SU-DHL-6 (cell line): ENCODE measurements around the gene CEP41.

ENCODE experiments used
- H2AFZ ChIP-seq: fragments of 200-600 bp; sonication (generic); 2 replicates; pipeline ENCODE4 v1.6.1; 2014; ENCODE audit warnings: low read depth, mild to moderate bottlenecking, moderate library complexity, mixed read lengths, antibody characterized with exemption, low read length; ENCODE audit not compliant: severe bottlenecking
- H3F3A ChIP-seq: fragments of 200-600 bp; shearing (Covaris generic); 2 replicates; pipeline ENCODE4 v1.6.0; 2016; ENCODE audit warnings: antibody characterized with exemption, mild to moderate bottlenecking; ENCODE audit not compliant: insufficient read depth
- H3K27ac ChIP-seq: fragments of 200-600 bp; sonication (generic); 2 replicates; pipeline ENCODE4 v1.5.1; 2016; ENCODE audit warnings: low read depth, mild to moderate bottlenecking, low read length, moderate library complexity, mixed read lengths
- H3K27me3 ChIP-seq: fragments of 200-600 bp; sonication (generic), shearing (Covaris generic); 2 replicates; pipeline ENCODE4 v1.6.0; 2014; ENCODE audit warnings: mild to moderate bottlenecking, low read length
- H3K36me3 ChIP-seq: fragments of 200-600 bp; sonication (generic); 2 replicates; pipeline ENCODE4 v1.6.1; 2014; ENCODE audit warnings: mild to moderate bottlenecking, low read length, mixed read lengths
- H3K4me2 ChIP-seq: fragments of 300-600, 200-600 bp; shearing (Covaris generic), sonication (generic); 2 replicates; pipeline ENCODE4 v1.6.0; 2014; ENCODE audit warnings: low read length, low read depth, mild to moderate bottlenecking; ENCODE audit not compliant: poor library complexity, severe bottlenecking
- H3K4me3 ChIP-seq: fragments of 200-600 bp; sonication (generic); 2 replicates; pipeline ENCODE4 v1.5.1; 2014; ENCODE audit warnings: antibody characterized with exemption, low read length, mild to moderate bottlenecking, mixed read lengths; ENCODE audit not compliant: insufficient read depth, poor library complexity, severe bottlenecking
- H3K79me2 ChIP-seq: fragments of 200-600 bp; sonication (generic); 2 replicates; pipeline ENCODE4 v1.6.1; 2014; ENCODE audit warnings: mild to moderate bottlenecking, low read length, moderate library complexity; ENCODE audit not compliant: insufficient read depth
- H3K9ac ChIP-seq: fragments of 200-600 bp; sonication (generic); 2 replicates; pipeline ENCODE4 v1.7.0; 2014; ENCODE audit warnings: mild to moderate bottlenecking, low read length
- H3K9me2 ChIP-seq: fragments of 200-600 bp; sonication (generic); replicated peaks from 2 replicates; pipeline ENCODE4 v1.6.1; 2014; ENCODE audit warnings: low read length; ENCODE audit not compliant: insufficient read depth
- H3K9me3 ChIP-seq: fragments of 200-600 bp; sonication (generic); 2 replicates; pipeline ENCODE4 v1.6.1; 2014; ENCODE audit warnings: low read length, mixed read lengths; ENCODE audit not compliant: insufficient read depth
- H4K20me1 ChIP-seq: fragments of 200-600 bp; sonication (generic); 2 replicates; pipeline ENCODE4 v1.6.1; 2014; ENCODE audit warnings: low read depth, mild to moderate bottlenecking, antibody characterized with exemption, low read length, moderate library complexity, mixed read lengths
- EZH2phosphoT487 ChIP-seq: fragments of 200-600 bp; sonication (generic), shearing (Covaris generic); conservative IDR thresholded peaks from 2 replicates; pipeline ENCODE4 v1.6.1; 2018; ENCODE audit warnings: mild to moderate bottlenecking, antibody characterized with exemption, low read length, moderate library complexity, mixed read lengths
- TF ChIP-seq, protein P1 (sequence below): fragments of 200-600 bp; sonication (generic); IDR thresholded peaks from one replicate; pipeline ENCODE4 v1.5.1; 2017; ENCODE audit warnings: antibody characterized with exemption, mild to moderate bottlenecking, low read length, moderate library complexity; ENCODE audit not compliant: insufficient read depth, poor library complexity, severe bottlenecking

The CEP41 gene

DNA sequence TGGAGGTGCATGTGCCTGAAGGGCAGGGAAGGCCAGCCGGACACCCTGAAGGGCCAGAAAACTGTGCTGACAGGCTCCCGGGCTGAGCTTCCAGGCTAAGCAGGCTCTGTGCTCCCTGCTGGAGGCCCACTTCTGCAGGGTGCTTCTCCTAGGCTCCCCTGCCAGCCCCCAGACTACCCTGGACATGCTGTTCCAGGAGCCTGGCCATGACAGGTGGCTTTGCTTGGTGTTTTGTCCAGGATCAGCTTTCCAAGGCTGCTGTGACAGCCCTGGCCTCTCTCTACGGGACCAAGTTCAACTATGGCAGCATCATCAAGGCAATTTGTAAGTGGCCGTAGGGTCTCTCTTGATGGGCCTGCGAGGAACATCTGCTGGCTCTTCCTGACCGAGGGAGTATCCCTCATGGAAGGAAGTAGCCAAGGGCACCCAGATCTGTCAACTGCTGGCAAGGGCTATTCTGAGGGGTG lies 55.2 kb downstream of the CEP41 start:
- no peaks in the 10 kb centered on the region for H3F3A ChIP-seq
- H3K4me3 ChIP-seq, result no peak overlapping the region
- H3K9ac ChIP-seq, result no peak overlapping the region
- no peak overlapping the region for H3K4me2 ChIP-seq
- no peak overlapping the region for H3K27ac ChIP-seq
- no peak for TF ChIP-seq EZH2phosphoT487
- TF ChIP-seq, protein P1, sequence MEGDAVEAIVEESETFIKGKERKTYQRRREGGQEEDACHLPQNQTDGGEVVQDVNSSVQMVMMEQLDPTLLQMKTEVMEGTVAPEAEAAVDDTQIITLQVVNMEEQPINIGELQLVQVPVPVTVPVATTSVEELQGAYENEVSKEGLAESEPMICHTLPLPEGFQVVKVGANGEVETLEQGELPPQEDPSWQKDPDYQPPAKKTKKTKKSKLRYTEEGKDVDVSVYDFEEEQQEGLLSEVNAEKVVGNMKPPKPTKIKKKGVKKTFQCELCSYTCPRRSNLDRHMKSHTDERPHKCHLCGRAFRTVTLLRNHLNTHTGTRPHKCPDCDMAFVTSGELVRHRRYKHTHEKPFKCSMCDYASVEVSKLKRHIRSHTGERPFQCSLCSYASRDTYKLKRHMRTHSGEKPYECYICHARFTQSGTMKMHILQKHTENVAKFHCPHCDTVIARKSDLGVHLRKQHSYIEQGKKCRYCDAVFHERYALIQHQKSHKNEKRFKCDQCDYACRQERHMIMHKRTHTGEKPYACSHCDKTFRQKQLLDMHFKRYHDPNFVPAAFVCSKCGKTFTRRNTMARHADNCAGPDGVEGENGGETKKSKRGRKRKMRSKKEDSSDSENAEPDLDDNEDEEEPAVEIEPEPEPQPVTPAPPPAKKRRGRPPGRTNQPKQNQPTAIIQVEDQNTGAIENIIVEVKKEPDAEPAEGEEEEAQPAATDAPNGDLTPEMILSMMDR, result no peak
- H3K36me3 ChIP-seq, result no peaks in the 10 kb centered on the region
- no peaks in the 10 kb centered on the region for H4K20me1 ChIP-seq
- H3K9me2 ChIP-seq, result no peaks in the 10 kb centered on the region
- H3K79me2 ChIP-seq, result no peaks in the 10 kb centered on the region
- no peaks in the 10 kb centered on the region for H3K27me3 ChIP-seq
- H2AFZ ChIP-seq, result no peak overlapping the region
- no peaks in the 10 kb centered on the region for H3K9me3 ChIP-seq

DNA sequence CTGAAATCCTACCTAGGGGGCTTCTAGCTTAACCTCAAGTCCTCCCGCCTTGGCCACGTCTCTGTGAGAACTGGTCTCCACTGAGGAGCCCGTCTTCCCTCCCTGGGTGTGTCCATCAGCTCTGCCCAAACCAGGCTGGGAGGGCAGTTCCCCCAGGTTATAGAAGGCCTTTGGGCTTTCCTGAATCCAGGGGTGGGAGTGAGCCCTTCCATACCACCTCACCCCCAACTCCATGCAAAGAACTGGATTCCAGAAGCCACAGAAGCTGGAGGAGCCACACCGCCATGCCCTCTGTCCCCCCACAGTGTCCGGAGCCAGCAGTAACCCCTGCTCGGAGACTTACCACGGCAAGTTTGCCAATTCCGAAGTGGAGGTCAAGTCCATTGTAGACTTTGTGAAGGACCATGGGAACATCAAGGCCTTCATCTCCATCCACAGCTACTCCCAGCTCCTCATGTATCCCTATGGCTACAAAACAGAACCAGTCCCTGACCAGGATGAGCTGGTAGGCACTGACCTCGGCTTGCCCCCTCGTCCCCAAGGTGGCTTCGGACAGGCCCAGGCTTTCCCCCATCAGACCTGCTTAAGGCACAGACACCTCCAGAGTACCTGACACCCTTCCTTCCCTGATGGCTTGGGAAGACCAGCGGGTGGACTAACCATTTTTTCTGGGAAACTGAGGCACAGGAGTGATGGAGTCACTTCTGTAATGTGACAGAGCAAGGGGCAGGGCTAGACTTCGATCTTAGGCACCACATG lies 55.8 kb downstream of the CEP41 start:
- H2AFZ ChIP-seq, result no peak overlapping the region
- no peaks in the 10 kb centered on the region for H3K79me2 ChIP-seq
- no peak overlapping the region for H3K9ac ChIP-seq
- H3K9me2 ChIP-seq, result no peaks in the 10 kb centered on the region
- no peaks in the 10 kb centered on the region for H3K27me3 ChIP-seq
- no peak overlapping the region for H3K4me3 ChIP-seq
- H3F3A ChIP-seq, result no peaks in the 10 kb centered on the region
- no peak overlapping the region for H3K27ac ChIP-seq
- H4K20me1 ChIP-seq, result no peaks in the 10 kb centered on the region
- no peak overlapping the region for H3K4me2 ChIP-seq
- no peaks in the 10 kb centered on the region for H3K36me3 ChIP-seq
- TF ChIP-seq EZH2phosphoT487, result no peak
- TF ChIP-seq, protein P1, result no peak
- H3K9me3 ChIP-seq, result no peaks in the 10 kb centered on the region

DNA sequence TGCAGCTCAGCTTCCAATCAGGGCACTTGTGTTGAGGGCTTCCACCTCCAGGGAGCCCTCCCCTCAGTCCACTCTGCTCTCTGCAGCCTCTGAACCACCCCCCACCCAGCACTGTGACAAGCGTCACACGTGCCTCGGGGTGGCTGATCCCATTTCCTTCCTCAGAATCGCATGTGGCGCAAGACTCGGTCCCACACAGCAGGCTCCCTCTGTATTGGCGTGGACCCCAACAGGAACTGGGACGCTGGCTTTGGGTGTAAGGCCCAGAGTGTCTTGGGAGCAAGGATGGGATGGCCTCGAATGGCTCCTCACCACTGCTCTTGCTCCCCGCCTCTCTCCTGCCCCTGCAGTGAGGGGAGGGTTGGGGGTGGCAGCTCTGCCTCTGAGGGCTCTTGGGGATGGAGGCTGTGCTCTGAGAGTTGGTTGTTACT lies 56.4 kb downstream of the CEP41 start:
- no peak overlapping the region for H2AFZ ChIP-seq
- no peaks in the 10 kb centered on the region for H3K36me3 ChIP-seq
- H3F3A ChIP-seq, result no peaks in the 10 kb centered on the region
- no peak for TF ChIP-seq EZH2phosphoT487
- H3K79me2 ChIP-seq, result no peaks in the 10 kb centered on the region
- H3K9ac ChIP-seq, result no peak overlapping the region
- no peak overlapping the region for H3K27ac ChIP-seq
- H3K4me3 ChIP-seq, result no peak overlapping the region
- no peaks in the 10 kb centered on the region for H3K9me2 ChIP-seq
- H4K20me1 ChIP-seq, result no peaks in the 10 kb centered on the region
- no peaks in the 10 kb centered on the region for H3K27me3 ChIP-seq
- H3K4me2 ChIP-seq, result no peak overlapping the region
- no peaks in the 10 kb centered on the region for H3K9me3 ChIP-seq

DNA sequence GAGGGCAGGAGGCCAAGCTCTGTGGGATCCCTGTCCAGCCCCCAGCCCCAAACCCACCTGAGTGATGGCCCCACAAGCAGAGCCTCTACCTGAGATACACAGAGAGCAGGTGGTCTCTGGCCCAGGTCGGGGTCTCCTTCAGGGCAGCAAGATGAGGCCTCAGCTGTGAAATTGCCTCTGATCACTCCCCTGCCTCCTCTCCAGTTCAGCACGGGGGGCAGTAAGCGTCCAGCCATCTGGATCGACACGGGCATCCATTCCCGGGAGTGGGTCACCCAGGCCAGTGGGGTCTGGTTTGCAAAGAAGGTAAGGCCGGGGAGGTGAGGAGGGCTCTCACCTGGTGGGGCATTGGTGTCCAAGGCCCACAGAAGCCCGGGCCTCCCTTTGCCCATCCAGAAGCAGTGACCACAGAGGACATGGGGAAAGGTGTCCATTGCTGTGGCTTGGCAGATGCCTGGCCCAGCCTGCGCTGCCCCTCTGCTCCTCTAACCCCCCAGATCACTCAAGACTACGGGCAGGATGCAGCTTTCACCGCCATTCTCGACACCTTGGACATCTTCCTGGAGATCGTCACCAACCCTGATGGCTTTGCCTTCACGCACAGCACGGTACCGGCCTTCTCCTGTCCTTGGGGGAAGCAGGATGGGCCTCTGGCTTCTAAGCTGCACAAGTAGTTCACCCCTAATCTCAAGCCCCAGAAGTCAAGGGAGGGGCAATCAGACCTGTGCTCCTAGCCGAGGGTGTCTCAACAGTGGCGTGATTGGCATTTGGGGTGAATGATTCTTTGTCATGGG lies 57.4 kb downstream of the CEP41 start:
- Histone ChIP-seq H2AFZ (no peak overlapping the region), H3K9ac (no peak overlapping the region), H3F3A (no peaks in the 10 kb centered on the region), H3K79me2 (no peaks in the 10 kb centered on the region), H3K4me2 (no peak overlapping the region), H3K36me3 (no peaks in the 10 kb centered on the region), H3K9me3 (no peaks in the 10 kb centered on the region), H4K20me1 (no peaks in the 10 kb centered on the region), H3K27me3 (no peaks in the 10 kb centered on the region), H3K27ac (no peak overlapping the region), H3K4me3 (no peak overlapping the region), H3K9me2 (no peaks in the 10 kb centered on the region)
- TF ChIP-seq EZH2phosphoT487, result no peak
- TF ChIP-seq, protein P1, result no peak
